SJCRH30 (cell line): ENCODE data around the gene SAP30. TPM values are rescaled to one million over a fixed set of nuclear protein-coding genes. Genes with fewer than 3 reads are reported as not detected.

Source experiments
- DNase-seq, 2 experiments: peaks; one replicate each; pipeline ENCODE4 v3.0.0-alpha.2; 2015 to 2020
- H3K27ac ChIP-seq: fragments of 250-450 bp; sonication (Bioruptor Pico); 2 replicates; pipeline ENCODE4 v1.5.1; 2020; ENCODE audit warnings: mild to moderate bottlenecking, moderate library complexity
- H3K27me3 ChIP-seq: fragments of 250-450 bp; sonication (Bioruptor Pico); 2 replicates; pipeline ENCODE4 v1.5.1; 2020; ENCODE audit warnings: mild to moderate bottlenecking, moderate library complexity
- H3K36me3 ChIP-seq: fragments of 250-450 bp; sonication (Bioruptor Pico); 2 replicates; pipeline ENCODE4 v1.5.1; 2020; ENCODE audit warnings: mild to moderate bottlenecking, moderate library complexity
- H3K4me1 ChIP-seq: fragments of 250-450 bp; sonication (Bioruptor Pico); 2 replicates; pipeline ENCODE4 v1.5.1; 2020; ENCODE audit warnings: mild to moderate bottlenecking, moderate library complexity
- H3K4me3 ChIP-seq: fragments of 250-450 bp; sonication (Bioruptor Pico); 2 replicates; pipeline ENCODE4 v1.5.1; 2020; ENCODE audit warnings: mild to moderate bottlenecking, moderate library complexity
- H3K9me3 ChIP-seq: fragments of 250-450 bp; sonication (Bioruptor Pico); replicated peaks from 2 replicates; pipeline ENCODE4 v1.5.1; 2020; ENCODE audit warnings: mild to moderate bottlenecking, moderate library complexity
- total RNA-seq: library from RNA; depleted of rRNA; stranded (reverse); fragments of >200 nt; shearing (Covaris generic); gene quantifications from 2 replicates; pipeline ENCODE4 v1.2.3, GENCODE V29; 2014; rRNA removed

SAP30 gene, protein sequence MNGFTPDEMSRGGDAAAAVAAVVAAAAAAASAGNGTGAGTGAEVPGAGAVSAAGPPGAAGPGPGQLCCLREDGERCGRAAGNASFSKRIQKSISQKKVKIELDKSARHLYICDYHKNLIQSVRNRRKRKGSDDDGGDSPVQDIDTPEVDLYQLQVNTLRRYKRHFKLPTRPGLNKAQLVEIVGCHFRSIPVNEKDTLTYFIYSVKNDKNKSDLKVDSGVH
- 29.0 and 30.6 TPM in 2 replicates for total RNA-seq

GRCh38 chr4:173370477-173371291, at the start of gene SAP30:
TSS of gene SAP30 (plus strand) at chr4:173370954. CDS start at chr4:173371183, 229 bp downstream.
- peak within 1 kb of the TSS; percentile 68 for H3K27ac ChIP-seq
- peak within 1 kb of the TSS; percentile 95 for H3K4me3 ChIP-seq
- no peaks in the 10 kb centered on the region for H3K9me3 ChIP-seq
- H3K27me3 ChIP-seq = no peaks in the 10 kb centered on the region
- peaks cover 3% of the 10 kb centered on the region; the same call in 1 of the 2 replicates for H3K36me3 ChIP-seq
- DNase-seq = peak; percentile 94 to 95
- no peaks in the 10 kb centered on the region for H3K4me1 ChIP-seq

DNA sequence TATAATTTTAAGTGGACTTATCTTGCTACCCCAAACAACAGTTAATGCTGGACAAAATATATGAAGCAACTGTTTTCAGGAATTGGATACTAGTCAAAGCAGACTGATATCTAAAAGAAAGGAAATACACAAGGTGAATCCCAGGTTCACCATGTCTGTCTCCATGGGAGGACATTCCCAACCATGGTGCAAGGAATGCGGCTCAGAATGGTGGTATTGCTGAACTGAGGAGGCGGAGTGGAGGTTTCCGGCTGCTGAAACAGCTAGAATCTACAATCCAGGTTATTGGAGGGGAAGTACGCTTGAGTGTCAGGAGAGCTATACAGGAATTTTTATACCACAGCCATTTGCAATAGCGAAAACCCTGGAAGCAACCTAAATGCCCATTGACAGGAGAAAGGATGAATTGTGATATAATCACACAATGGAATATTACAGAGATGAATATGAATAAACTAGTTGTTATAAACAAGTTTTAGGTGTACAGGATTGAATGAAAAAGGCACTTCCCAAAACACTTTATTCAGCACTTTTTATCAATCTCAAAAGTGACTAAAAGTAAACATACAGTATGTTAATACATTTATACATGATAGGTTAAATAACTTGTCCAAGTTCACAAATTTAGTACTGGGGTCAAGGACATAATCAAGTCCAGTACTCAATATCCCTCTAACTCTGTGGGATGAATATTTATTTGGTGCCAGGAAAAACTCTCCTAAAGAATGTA, 45.6 kb upstream of the SAP30 start:
- DNase-seq = no peak
- H3K27me3 ChIP-seq = no peaks in the 10 kb centered on the region
- H3K36me3 ChIP-seq = peaks cover 17% of the 10 kb centered on the region
- no peak overlapping the region for H3K4me3 ChIP-seq
- no peaks in the 10 kb centered on the region for H3K4me1 ChIP-seq
- H3K9me3 ChIP-seq = no peaks in the 10 kb centered on the region
- H3K27ac ChIP-seq = no peak overlapping the region

- Histone ChIP-seq H3K4me3 (no peak overlapping the region), H3K36me3 (peaks cover 47% of the 10 kb centered on the region), H3K27ac (no peak overlapping the region), H3K27me3 (no peaks in the 10 kb centered on the region; the same call in 1 of the 2 replicates), H3K4me1 (peaks cover 2% of the 10 kb centered on the region; the same call in 1 of the 2 replicates), H3K9me3 (no peaks in the 10 kb centered on the region)
- DNase-seq = no peak
These were observed 42.4 kb upstream of the SAP30 start for GRCh38 chr4:173328236-173328901.

- H3K27me3 ChIP-seq = no peaks in the 10 kb centered on the region; the same call in 1 of the 2 replicates
- peaks cover 50% of the 10 kb centered on the region for H3K36me3 ChIP-seq
- peaks cover 2% of the 10 kb centered on the region; the same call in 1 of the 2 replicates for H3K4me1 ChIP-seq
- H3K27ac ChIP-seq = no peak overlapping the region
- no peaks in the 10 kb centered on the region for H3K9me3 ChIP-seq
- H3K4me3 ChIP-seq = no peak overlapping the region
- no peak for DNase-seq
These were observed 40.2 kb upstream of the SAP30 start for GRCh38 chr4:173330590-173330989.

DNA sequence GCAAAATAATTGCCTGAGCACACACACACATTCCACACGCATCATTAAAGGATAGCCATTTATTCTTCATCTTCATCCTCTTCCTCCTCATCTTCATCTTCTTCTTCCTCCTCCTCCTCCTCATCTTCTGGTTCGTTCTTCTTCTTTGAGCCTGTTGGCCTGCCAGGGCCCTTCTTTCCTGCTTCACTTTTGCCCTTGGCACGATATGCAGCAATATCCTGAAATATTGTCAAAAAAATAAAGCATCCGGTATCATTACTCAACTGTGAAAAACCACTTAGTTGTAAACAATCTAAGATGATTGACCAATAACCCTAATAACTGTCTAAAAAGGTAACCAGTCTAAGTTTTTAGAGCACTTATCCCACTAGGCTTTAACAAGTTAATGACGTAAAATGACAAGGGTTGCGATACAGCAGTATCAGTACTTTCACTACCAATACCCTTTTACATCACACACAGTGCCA, 38.7 kb upstream of the SAP30 start:
- H3K4me3 ChIP-seq = peak overlapping the region; percentile 94
- peaks cover 50% of the 10 kb centered on the region for H3K36me3 ChIP-seq
- H3K27ac ChIP-seq = 0 out of 2 replicates have a peak overlapping the region, but pooled peaks have one; percentile 99
- no peak for DNase-seq
- peaks cover 6% of the 10 kb centered on the region for H3K4me1 ChIP-seq
- no peaks in the 10 kb centered on the region; the same call in 1 of the 2 replicates for H3K27me3 ChIP-seq
- no peaks in the 10 kb centered on the region for H3K9me3 ChIP-seq

DNA sequence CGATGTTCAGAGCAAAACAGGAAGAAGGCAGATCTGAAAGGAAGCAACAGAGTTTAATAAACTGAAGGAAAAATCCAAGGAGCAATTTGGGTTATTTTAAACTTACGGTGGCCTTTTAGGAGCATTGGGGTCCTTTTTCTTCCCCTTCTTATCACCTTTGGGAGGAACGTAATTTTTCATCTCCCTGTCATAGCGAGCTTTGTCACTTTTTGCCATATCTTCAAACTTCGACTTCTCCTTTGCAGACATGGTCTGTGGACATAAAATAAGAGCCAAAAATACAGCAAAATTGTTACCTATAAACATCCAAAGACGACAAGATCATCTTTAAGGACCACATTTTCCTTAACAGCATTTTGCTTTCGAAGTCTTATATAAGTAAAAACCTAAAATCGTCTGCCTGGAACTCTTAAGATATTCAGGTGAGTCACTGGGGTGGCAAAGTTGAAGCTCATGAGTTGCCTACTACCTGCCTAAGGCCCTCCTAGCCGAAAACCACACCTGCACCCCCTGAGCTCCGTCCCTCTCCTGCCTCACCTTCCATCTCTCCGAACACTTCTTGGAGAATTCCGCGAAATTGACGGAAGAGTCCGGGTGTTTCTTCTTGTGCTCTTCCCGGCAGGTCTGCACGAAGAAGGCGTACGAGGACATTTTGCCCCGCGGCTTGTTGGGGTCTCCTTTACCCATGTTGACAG, 37.6 kb upstream of the SAP30 start:
- peak overlapping the region; percentile 99 for H3K27ac ChIP-seq
- peak overlapping the region; percentile 94 for H3K4me3 ChIP-seq
- peaks cover 47% of the 10 kb centered on the region for H3K36me3 ChIP-seq
- peaks cover 6% of the 10 kb centered on the region for H3K4me1 ChIP-seq
- H3K27me3 ChIP-seq = no peaks in the 10 kb centered on the region; the same call in 1 of the 2 replicates
- no peak for DNase-seq
- no peaks in the 10 kb centered on the region for H3K9me3 ChIP-seq

DNA sequence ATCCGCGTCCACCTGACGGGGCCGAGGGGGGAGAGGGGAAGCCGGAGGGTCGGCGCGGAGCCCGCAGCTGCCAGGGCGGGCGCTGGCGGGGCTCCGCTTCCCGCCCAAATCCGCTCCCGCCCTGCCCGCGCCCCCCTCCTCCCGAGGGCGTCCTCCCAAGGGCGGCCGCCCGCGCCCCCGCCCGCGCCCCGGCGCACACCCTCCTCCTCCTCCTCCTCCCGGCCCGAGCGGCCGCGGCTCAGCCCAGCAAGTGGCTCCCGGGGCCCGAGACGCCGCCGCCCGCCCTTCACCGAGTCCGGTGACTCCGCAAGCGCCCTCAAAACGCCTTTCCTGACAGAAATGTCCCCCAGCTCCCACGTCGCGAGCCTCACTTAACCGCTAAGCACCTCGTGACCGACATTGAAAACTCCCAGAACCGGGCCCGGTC, 37.1 kb upstream of the SAP30 start:
- Histone ChIP-seq H3K27me3 (no peaks in the 10 kb centered on the region; the same call in 1 of the 2 replicates), H3K27ac (peak overlapping the region; percentile 99), H3K4me3 (peak overlapping the region; percentile 94), H3K9me3 (no peaks in the 10 kb centered on the region), H3K4me1 (peaks cover 6% of the 10 kb centered on the region), H3K36me3 (peaks cover 43% of the 10 kb centered on the region)
- DNase-seq = peak; percentile 37 to 43

- Histone ChIP-seq H3K36me3 (peaks cover 42% of the 10 kb centered on the region), H3K27ac (peak within 1 kb of the TSS; percentile 99), H3K27me3 (no peaks in the 10 kb centered on the region; the same call in 1 of the 2 replicates), H3K9me3 (no peaks in the 10 kb centered on the region), H3K4me1 (peaks cover 6% of the 10 kb centered on the region), H3K4me3 (peak within 1 kb of the TSS; percentile 94)
- DNase-seq = peak; percentile 98
These were observed 36.5 kb upstream of the SAP30 start, which contains the start of gene HMGB2 for GRCh38 chr4:173334085-173334890. TSS of gene HMGB2 (minus strand) at chr4:173334358. CDS start at chr4:173333649, 709 bp downstream.

GRCh38 chr4:173334891-173335752, 35.6 kb upstream of the SAP30 start:
- H3K27me3 ChIP-seq = no peaks in the 10 kb centered on the region; the same call in 1 of the 2 replicates
- H3K27ac ChIP-seq = peak overlapping the region; percentile 99
- peaks cover 34% of the 10 kb centered on the region for H3K36me3 ChIP-seq
- peak overlapping the region; percentile 94 for H3K4me3 ChIP-seq
- peaks cover 6% of the 10 kb centered on the region for H3K4me1 ChIP-seq
- DNase-seq = peak; percentile 83 to 88
- H3K9me3 ChIP-seq = no peaks in the 10 kb centered on the region

DNA sequence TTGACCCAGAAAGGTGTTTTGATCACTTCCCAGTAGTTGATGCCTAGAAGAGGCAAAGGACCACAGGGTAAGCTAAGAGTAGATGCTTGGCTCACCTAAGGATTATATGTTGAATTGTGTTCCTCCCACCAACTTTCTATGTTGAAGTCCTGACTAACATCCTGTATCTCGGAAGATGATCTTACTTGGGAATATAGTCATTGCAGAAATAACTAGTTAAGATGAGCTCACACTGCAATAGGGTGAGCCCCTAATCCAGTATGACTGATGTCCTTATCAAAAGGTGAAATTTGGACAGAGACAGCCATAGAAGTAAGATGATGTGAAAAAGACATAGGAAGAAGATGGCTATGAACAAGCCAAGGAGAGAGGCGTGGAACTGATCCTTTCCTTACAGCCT, 33.3 kb upstream of the SAP30 start:
- Histone ChIP-seq H3K9me3 (no peaks in the 10 kb centered on the region), H3K4me1 (peaks cover 4% of the 10 kb centered on the region; the same call in 1 of the 2 replicates), H3K27ac (no peak overlapping the region), H3K36me3 (peaks cover 12% of the 10 kb centered on the region), H3K4me3 (no peak overlapping the region), H3K27me3 (no peaks in the 10 kb centered on the region)
- no peak for DNase-seq

- no peak overlapping the region for H3K27ac ChIP-seq
- H3K9me3 ChIP-seq = no peaks in the 10 kb centered on the region
- no peak for DNase-seq
- H3K4me3 ChIP-seq = no peak overlapping the region
- H3K36me3 ChIP-seq = no peaks in the 10 kb centered on the region
- H3K4me1 ChIP-seq = peaks cover 9% of the 10 kb centered on the region
- H3K27me3 ChIP-seq = no peaks in the 10 kb centered on the region
These were observed 26.8 kb upstream of the SAP30 start for GRCh38 chr4:173343832-173344397.

- Histone ChIP-seq H3K27me3 (no peaks in the 10 kb centered on the region), H3K4me1 (peaks cover 9% of the 10 kb centered on the region), H3K36me3 (no peaks in the 10 kb centered on the region), H3K9me3 (no peaks in the 10 kb centered on the region), H3K27ac (0 out of 2 replicates have a peak overlapping the region, but pooled peaks have one; percentile 12), H3K4me3 (no peak overlapping the region)
- no peak for DNase-seq
These were observed 25.1 kb upstream of the SAP30 start for GRCh38 chr4:173345648-173346047.
